Spleen (tissue), 11 donors: ENCODE data around the gene NFE2L2. TPM values are rescaled to one million over a fixed set of nuclear protein-coding genes. Genes with fewer than 3 reads are reported as not detected.
A peak's percentile ranks its signal among the peaks of the same experiment; 100 is the strongest.

Source experiments
- DNase-seq: peaks from one replicate; pipeline ENCODE4 v3.0.0-alpha.2; 2020
- H3K27ac ChIP-seq, 8 donors: fragments of 200-600 bp; sonication (generic) in 7 of 8; 1 replicate in 4 of 8; 2 replicates in 4 of 8; pipeline versions ENCODE4 v1.5.0 to v1.8.0; 2016 to 2021; ENCODE audit warnings: inconsistent platforms in 4 of 8, mild to moderate bottlenecking in 4 of 8, moderate library complexity in 1 of 8
- H3K27me3 ChIP-seq, 7 donors: fragments of 200-600 bp; sonication (generic) in 6 of 7; replicated peaks in 1 of 7; 1 replicate in 4 of 7; 2 replicates in 3 of 7; pipeline versions ENCODE4 v1.5.0 to v1.8.0; 2016 to 2021; ENCODE audit warnings: inconsistent platforms in 3 of 7, mild to moderate bottlenecking in 1 of 7
- H3K36me3 ChIP-seq, 6 donors: fragments of 200-600 bp; sonication (generic) in 5 of 6; 1 replicate in 4 of 6; 2 replicates in 2 of 6; pipeline versions ENCODE4 v1.5.0 to v1.8.0; 2016 to 2021; ENCODE audit warnings: inconsistent platforms in 2 of 6
- H3K4me1 ChIP-seq, 6 donors: fragments of 200-600 bp; sonication (generic) in 5 of 6; 1 replicate in 3 of 6; 2 replicates in 3 of 6; pipeline versions ENCODE4 v1.5.0 to v1.8.0; 2016 to 2021; ENCODE audit warnings: inconsistent platforms in 3 of 6
- H3K4me3 ChIP-seq, 8 donors: fragments of 200-600 bp; sonication (generic) in 7 of 8; 1 replicate in 4 of 8; 2 replicates in 4 of 8; pipeline versions ENCODE4 v1.5.0 to v1.8.0; 2016 to 2021; ENCODE audit warnings: inconsistent platforms in 4 of 8, mild to moderate bottlenecking in 4 of 8, moderate library complexity in 2 of 8
- H3K9me3 ChIP-seq, 8 donors: fragments of 200-600 bp; sonication (generic) in 7 of 8; 1 replicate in 4 of 8; 2 replicates in 4 of 8; pipeline versions ENCODE4 v1.5.0 to v1.8.0; 2016 to 2021; ENCODE audit warnings: inconsistent platforms in 4 of 8
- CTCF ChIP-seq, 11 experiments: fragments of 200-600 bp in 7 of 11; fragments of 450-650 bp in 4 of 11; sonication (generic) in 4 of 11; IDR thresholded peaks in 8 of 11; conservative IDR thresholded peaks in 3 of 11; 1 replicate in 7 of 11; 2 replicates in 4 of 11; pipeline versions ENCODE4 v1.4.0 to v1.8.0; 2016 to 2021; ENCODE audit warnings: antibody characterized with exemption in 11 of 11, inconsistent platforms in 4 of 11, mild to moderate bottlenecking in 1 of 11
- POLR2A ChIP-seq, 3 donors: fragments of 450-650 bp; IDR thresholded peaks; one replicate each; pipeline ENCODE4 v1.5.1; 2017; ENCODE audit warnings: antibody characterized with exemption in 3 of 3, mild to moderate bottlenecking in 1 of 3
- POLR2AphosphoS5 ChIP-seq, 3 donors: sonication (generic); formaldehyde crosslinking; IDR thresholded peaks; one replicate each; pipeline ENCODE4 v1.5.1; 2017; ENCODE audit warnings: antibody characterized with exemption in 3 of 3
- WGBS, 5 donors: extraction: QIAGEN DNeasy Blood & Tissue Kit in 3 of 5; methylation state at CpG; one replicate each; pipeline versions ENCODE4 v1.1.5 to v1.1.7; 2013 to 2018; 5-methylcytosine and 5-hydroxymethylcytosine counted together
- intact Hi-C: fragments of 100-400 bp; cut with DNase I; formaldehyde crosslinking; loops from one replicate; pipeline ENCODE4 v1.15.0; 2023; ENCODE audit warnings: low total_unique reads
- polyA plus RNA-seq, 3 donors: library from polyadenylated mRNA; stranded (reverse); fragments of 200-250 nt; gene quantifications; one replicate each; pipeline ENCODE4 v1.2.1, GENCODE V29; 2013
- total RNA-seq, 7 donors: library from RNA; depleted of rRNA in 3 of 7; stranded (reverse); fragments of >200 nt in 3 of 7; fragmentation: NEBNext Ultra II Directional in 4 of 7; extraction: Animal tissue kit (Norgen Biotek cat#: 25700) in 4 of 7; gene quantifications; one replicate each; pipeline versions ENCODE4 v1.1.0 to v1.2.1, GENCODE V29; 2016 to 2021
- donor health status: healthy with polysubstance abuse.
- donor health status: DM: no; HTN: no; CAD: no; lungs with moderate emphysema.
- donor health status: DM: no; HTN: no; CAD: no.
- donor health status: Bipolar disorder and iron deficiency.
- donor health status: healthy.
- donor health status: DM: no; HTN: no; CAD: no.
- donor health status: DM: yes; HTN: yes; CAD: no.

Gene NFE2L2
- total and polyA plus RNA-seq, 10 donors: 25.9 to 148 (median 101) TPM

GRCh38 chr2:177291701-177292100, 27.2 kb upstream of the NFE2L2 start:
- no peak overlapping the region for H3K27ac ChIP-seq
- 89 to 93% (median 90%) methylated on average over 4 of the region's 4 CpGs for WGBS, 5 donors
- intact Hi-C loops: loop anchor here (10.0 kb wide), 1 partner anchor 127 kb away; no protein-coding TSS in a partner anchor
- peaks cover 0 to 8% (median 3%) of the 10 kb centered on the region in 6 donors for H3K36me3 ChIP-seq
- no peaks in the 10 kb centered on the region for H3K9me3 ChIP-seq
- no peak for DNase-seq
- H3K27me3 ChIP-seq: no peaks in the 10 kb centered on the region
- H3K4me3 ChIP-seq: no peak overlapping the region
- TF ChIP-seq CTCF (IDR thresholded peaks at IDR 0.05 in 8 of 11, conservative IDR thresholded peaks at IDR 0.05 in 3 of 11) (no peak), POLR2A (IDR thresholded peaks at IDR 0.05) (no peak), POLR2AphosphoS5 (IDR thresholded peaks at IDR 0.05) (no peak)
- H3K4me1 ChIP-seq: peaks cover 3 to 23% (median 10%) of the 10 kb centered on the region in 6 donors

GRCh38 chr2:177289824-177290628, 25.5 kb upstream of the NFE2L2 start:
- no peaks in the 10 kb centered on the region for H3K27me3 ChIP-seq
- WGBS, 5 donors: 39 to 50% (median 46%) methylated on average over 9 of the region's 9 CpGs
- no peak for DNase-seq
- peaks cover 0 to 12% (median 4%) of the 10 kb centered on the region in 6 donors for H3K4me1 ChIP-seq
- no peaks in the 10 kb centered on the region for H3K9me3 ChIP-seq
- intact Hi-C loops: loop anchor here (10.0 kb wide), 1 partner anchor 125 kb away; no protein-coding TSS in a partner anchor
- H3K36me3 ChIP-seq: peaks cover 0 to 10% (median 3%) of the 10 kb centered on the region in 6 donors
- TF ChIP-seq POLR2AphosphoS5 (IDR thresholded peaks at IDR 0.05): no peak
- TF ChIP-seq CTCF (IDR thresholded peaks at IDR 0.05 in 8 of 11, conservative IDR thresholded peaks at IDR 0.05 in 3 of 11): no peak
- no peak for TF ChIP-seq POLR2A (IDR thresholded peaks at IDR 0.05)
- peak overlapping the region in 1 of 8 donors; percentile 9 for H3K27ac ChIP-seq
- H3K4me3 ChIP-seq: no peak overlapping the region

GRCh38 chr2:177287814-177288213, 23.3 kb upstream of the NFE2L2 start:
- DNase-seq: no peak
- Histone ChIP-seq H3K36me3 (peaks cover 0 to 10% (median 3%) of the 10 kb centered on the region in 6 donors), H3K4me3 (no peak overlapping the region), H3K9me3 (no peaks in the 10 kb centered on the region), H3K27ac (no peak overlapping the region), H3K27me3 (no peaks in the 10 kb centered on the region), H3K4me1 (peaks cover 0 to 12% (median 4%) of the 10 kb centered on the region in 6 donors)
- 88 to 97% (median 94%) methylated on average over 1 of the region's 1 CpG for WGBS, 5 donors
- intact Hi-C loops: no loop called here
- no peak for TF ChIP-seq POLR2A (IDR thresholded peaks at IDR 0.05)
- no peak for TF ChIP-seq POLR2AphosphoS5 (IDR thresholded peaks at IDR 0.05)
- no peak for TF ChIP-seq CTCF (IDR thresholded peaks at IDR 0.05 in 8 of 11, conservative IDR thresholded peaks at IDR 0.05 in 3 of 11)
